Spleen (tissue), 11 donors: ENCODE measurements around the gene HOXD11. TPM values are rescaled to one million over a fixed set of nuclear protein-coding genes. Genes with fewer than 3 reads are reported as not detected.

ENCODE experiments used
- DNase-seq: peaks from one replicate; pipeline ENCODE4 v3.0.0-alpha.2; 2020
- H3K27ac ChIP-seq, 8 donors: fragments of 200-600 bp; sonication (generic) in 7 of 8; 1 replicate in 4 of 8; 2 replicates in 4 of 8; pipeline versions ENCODE4 v1.5.0 to v1.8.0; 2016 to 2021; ENCODE audit warnings: inconsistent platforms in 4 of 8, mild to moderate bottlenecking in 4 of 8, moderate library complexity in 1 of 8
- H3K27me3 ChIP-seq, 7 donors: fragments of 200-600 bp; sonication (generic) in 6 of 7; replicated peaks in 1 of 7; 1 replicate in 4 of 7; 2 replicates in 3 of 7; pipeline versions ENCODE4 v1.5.0 to v1.8.0; 2016 to 2021; ENCODE audit warnings: inconsistent platforms in 3 of 7, mild to moderate bottlenecking in 1 of 7
- H3K36me3 ChIP-seq, 6 donors: fragments of 200-600 bp; sonication (generic) in 5 of 6; 1 replicate in 4 of 6; 2 replicates in 2 of 6; pipeline versions ENCODE4 v1.5.0 to v1.8.0; 2016 to 2021; ENCODE audit warnings: inconsistent platforms in 2 of 6
- H3K4me1 ChIP-seq, 6 donors: fragments of 200-600 bp; sonication (generic) in 5 of 6; 1 replicate in 3 of 6; 2 replicates in 3 of 6; pipeline versions ENCODE4 v1.5.0 to v1.8.0; 2016 to 2021; ENCODE audit warnings: inconsistent platforms in 3 of 6
- H3K4me3 ChIP-seq, 8 donors: fragments of 200-600 bp; sonication (generic) in 7 of 8; 1 replicate in 4 of 8; 2 replicates in 4 of 8; pipeline versions ENCODE4 v1.5.0 to v1.8.0; 2016 to 2021; ENCODE audit warnings: inconsistent platforms in 4 of 8, mild to moderate bottlenecking in 4 of 8, moderate library complexity in 2 of 8
- H3K9me3 ChIP-seq, 8 donors: fragments of 200-600 bp; sonication (generic) in 7 of 8; 1 replicate in 4 of 8; 2 replicates in 4 of 8; pipeline versions ENCODE4 v1.5.0 to v1.8.0; 2016 to 2021; ENCODE audit warnings: inconsistent platforms in 4 of 8
- CTCF ChIP-seq, 11 experiments: fragments of 200-600 bp in 7 of 11; fragments of 450-650 bp in 4 of 11; sonication (generic) in 4 of 11; IDR thresholded peaks in 8 of 11; conservative IDR thresholded peaks in 3 of 11; 1 replicate in 7 of 11; 2 replicates in 4 of 11; pipeline versions ENCODE4 v1.4.0 to v1.8.0; 2016 to 2021; ENCODE audit warnings: antibody characterized with exemption in 11 of 11, inconsistent platforms in 4 of 11, mild to moderate bottlenecking in 1 of 11
- POLR2A ChIP-seq, 3 donors: fragments of 450-650 bp; IDR thresholded peaks; one replicate each; pipeline ENCODE4 v1.5.1; 2017; ENCODE audit warnings: antibody characterized with exemption in 3 of 3, mild to moderate bottlenecking in 1 of 3
- POLR2AphosphoS5 ChIP-seq, 3 donors: sonication (generic); formaldehyde crosslinking; IDR thresholded peaks; one replicate each; pipeline ENCODE4 v1.5.1; 2017; ENCODE audit warnings: antibody characterized with exemption in 3 of 3
- WGBS, 5 donors: extraction: QIAGEN DNeasy Blood & Tissue Kit in 3 of 5; methylation state at CpG; one replicate each; pipeline versions ENCODE4 v1.1.5 to v1.1.7; 2013 to 2018; 5-methylcytosine and 5-hydroxymethylcytosine counted together
- intact Hi-C: fragments of 100-400 bp; cut with DNase I; formaldehyde crosslinking; loops from one replicate; pipeline ENCODE4 v1.15.0; 2023; ENCODE audit warnings: low total_unique reads
- polyA plus RNA-seq, 3 donors: library from polyadenylated mRNA; stranded (reverse); fragments of 200-250 nt; gene quantifications; one replicate each; pipeline ENCODE4 v1.2.1, GENCODE V29; 2013
- total RNA-seq, 7 donors: library from RNA; depleted of rRNA in 3 of 7; stranded (reverse); fragments of >200 nt in 3 of 7; fragmentation: NEBNext Ultra II Directional in 4 of 7; extraction: Animal tissue kit (Norgen Biotek cat#: 25700) in 4 of 7; gene quantifications; one replicate each; pipeline versions ENCODE4 v1.1.0 to v1.2.1, GENCODE V29; 2016 to 2021
- donor health status: healthy with polysubstance abuse.
- donor health status: DM: no; HTN: no; CAD: no; lungs with moderate emphysema.
- donor health status: DM: no; HTN: no; CAD: no.
- donor health status: Bipolar disorder and iron deficiency.
- donor health status: healthy.
- donor health status: DM: no; HTN: no; CAD: no.
- donor health status: DM: yes; HTN: yes; CAD: no.

Gene HOXD11
- total and polyA plus RNA-seq, 10 donors = not detected

GRCh38 chr2:176093898-176094249, 13.2 kb upstream of the HOXD11 start:
- intact Hi-C loops = no loop called here
- no peak for TF ChIP-seq POLR2A (IDR thresholded peaks at IDR 0.05)
- no peak for TF ChIP-seq CTCF (IDR thresholded peaks at IDR 0.05 in 8 of 11, conservative IDR thresholded peaks at IDR 0.05 in 3 of 11)
- no peak for TF ChIP-seq POLR2AphosphoS5 (IDR thresholded peaks at IDR 0.05)
- H3K27me3 ChIP-seq = peaks cover 29 to 100% (median 100%) of the 10 kb centered on the region in 7 donors
- H3K4me3 ChIP-seq = no peak overlapping the region
- no peak overlapping the region for H3K27ac ChIP-seq
- no peaks in the 10 kb centered on the region for H3K9me3 ChIP-seq
- peaks cover 10 to 51% (median 42%) of the 10 kb centered on the region in 6 donors for H3K4me1 ChIP-seq
- DNase-seq = no peak
- H3K36me3 ChIP-seq = no peaks in the 10 kb centered on the region
- WGBS, 5 donors = 7 to 13% (median 10%) methylated on average over 8 of the region's 8 CpGs

GRCh38 chr2:176094349-176094748, 12.7 kb upstream of the HOXD11 start:
- intact Hi-C loops = no loop called here
- Histone ChIP-seq H3K27me3 (peaks cover 26 to 100% (median 100%) of the 10 kb centered on the region in 7 donors), H3K9me3 (no peaks in the 10 kb centered on the region), H3K27ac (no peak overlapping the region), H3K4me3 (no peak overlapping the region), H3K36me3 (no peaks in the 10 kb centered on the region), H3K4me1 (peaks cover 10 to 55% (median 44%) of the 10 kb centered on the region in 6 donors)
- WGBS, 5 donors = 8 to 11% (median 8%) methylated on average over 12 of the region's 12 CpGs
- DNase-seq = no peak
- no peak for TF ChIP-seq POLR2A (IDR thresholded peaks at IDR 0.05)
- no peak for TF ChIP-seq POLR2AphosphoS5 (IDR thresholded peaks at IDR 0.05)
- no peak for TF ChIP-seq CTCF (IDR thresholded peaks at IDR 0.05 in 8 of 11, conservative IDR thresholded peaks at IDR 0.05 in 3 of 11)

GRCh38 chr2:176095421-176095820, 11.7 kb upstream of the HOXD11 start:
- Histone ChIP-seq H3K27me3 (peaks cover 31 to 100% (median 100%) of the 10 kb centered on the region in 7 donors), H3K9me3 (peaks cover 0 to 5% (median 0%) of the 10 kb centered on the region in 8 donors), H3K4me3 (no peak overlapping the region), H3K36me3 (no peaks in the 10 kb centered on the region), H3K27ac (no peak overlapping the region), H3K4me1 (peaks cover 10 to 66% (median 51%) of the 10 kb centered on the region in 6 donors)
- no peak for DNase-seq
- intact Hi-C loops = loop anchor here (5.0 kb wide), 1 partner anchor 843 kb away; no protein-coding TSS in a partner anchor
- WGBS, 5 donors = 12 to 20% (median 17%) methylated on average over 5 of the region's 5 CpGs
- TF ChIP-seq CTCF (IDR thresholded peaks at IDR 0.05 in 8 of 11, conservative IDR thresholded peaks at IDR 0.05 in 3 of 11) (no peak), POLR2A (IDR thresholded peaks at IDR 0.05) (no peak), POLR2AphosphoS5 (IDR thresholded peaks at IDR 0.05) (no peak)

- DNase-seq = no peak
- Histone ChIP-seq H3K4me3 (peak overlapping the region; percentile 11 to 67 (median 38)), H3K36me3 (no peaks in the 10 kb centered on the region), H3K27ac (no peak overlapping the region), H3K9me3 (peaks cover 0 to 5% (median 0%) of the 10 kb centered on the region in 8 donors), H3K27me3 (peaks cover 31 to 100% (median 100%) of the 10 kb centered on the region in 7 donors), H3K4me1 (peaks cover 10 to 68% (median 52%) of the 10 kb centered on the region in 6 donors)
- intact Hi-C loops = loop anchor here (5.0 kb wide), 1 partner anchor 844 kb away; no protein-coding TSS in a partner anchor
- TF ChIP-seq POLR2AphosphoS5 (IDR thresholded peaks at IDR 0.05) (peak in 1 of 3 donors; percentile 37), POLR2A (IDR thresholded peaks at IDR 0.05) (no peak)
- 5 to 10% (median 7%) methylated on average over 16 of the region's 16 CpGs for WGBS, 5 donors
These were observed 10.7 kb upstream of the HOXD11 start for GRCh38 chr2:176096243-176096985.
